HG03354 (cell line): Measurements from ENCODE around the gene ZNF700.
A peak's percentile ranks its signal among the peaks of the same experiment; 100 is the strongest.
"Not testable (repeated sequence)": the region's sequence is repeated elsewhere in the genome, so short reads cannot be mapped to it uniquely, and the experiment has no call there.

Source experiments
- ATAC-seq: cut with Tn5 transposase; IDR thresholded peaks from one replicate; pipeline ENCODE4 v1.9.1; 2021; ENCODE audit warnings: mild to moderate bottlenecking; ENCODE audit not compliant: unreplicated experiment, poor library complexity, severe bottlenecking

ZNF700 gene

DNA sequence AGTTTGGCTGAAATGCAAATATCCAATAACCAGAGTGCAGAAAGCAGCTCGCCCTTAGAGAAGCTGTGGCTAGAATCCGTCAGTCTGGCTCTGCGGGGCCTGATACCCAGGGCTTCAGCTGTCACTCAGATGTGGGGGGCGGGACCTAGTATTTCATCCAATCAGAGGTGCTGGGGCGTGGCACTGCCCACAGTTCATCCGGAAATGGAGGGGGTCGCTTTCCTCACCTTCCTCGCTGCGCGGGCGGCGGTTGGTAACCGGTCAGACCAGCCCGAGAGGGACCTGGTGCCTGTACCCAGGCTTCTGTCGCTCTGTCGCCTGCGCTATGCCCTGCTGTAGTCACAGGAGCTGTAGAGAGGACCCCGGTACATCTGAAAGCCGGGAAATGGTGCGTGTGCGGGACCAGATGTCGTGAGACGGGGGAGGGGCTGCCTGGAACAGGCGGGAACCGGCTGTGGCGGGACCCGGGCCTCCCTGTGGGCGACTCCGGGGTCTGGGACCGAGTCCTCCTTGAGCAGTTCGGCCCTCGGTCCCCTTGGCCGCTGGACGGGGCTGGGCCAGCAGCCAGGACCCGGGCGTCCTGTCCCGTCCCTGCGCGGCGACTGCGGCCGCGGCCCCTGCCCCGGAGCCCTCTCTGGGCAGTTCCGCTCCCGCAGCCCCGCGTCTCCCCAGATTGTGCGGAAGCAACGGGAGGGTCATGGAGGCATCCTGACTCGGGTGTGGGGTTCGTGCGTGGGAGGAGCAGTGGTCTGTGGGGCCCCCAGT lies at the start of gene ZNF700:
ZNF700 (plus strand) TSS at position 222 of the 765 bp plus-strand sequence; CDS start at position 326, 104 bp downstream.
- ATAC-seq = peak; percentile 87

DNA sequence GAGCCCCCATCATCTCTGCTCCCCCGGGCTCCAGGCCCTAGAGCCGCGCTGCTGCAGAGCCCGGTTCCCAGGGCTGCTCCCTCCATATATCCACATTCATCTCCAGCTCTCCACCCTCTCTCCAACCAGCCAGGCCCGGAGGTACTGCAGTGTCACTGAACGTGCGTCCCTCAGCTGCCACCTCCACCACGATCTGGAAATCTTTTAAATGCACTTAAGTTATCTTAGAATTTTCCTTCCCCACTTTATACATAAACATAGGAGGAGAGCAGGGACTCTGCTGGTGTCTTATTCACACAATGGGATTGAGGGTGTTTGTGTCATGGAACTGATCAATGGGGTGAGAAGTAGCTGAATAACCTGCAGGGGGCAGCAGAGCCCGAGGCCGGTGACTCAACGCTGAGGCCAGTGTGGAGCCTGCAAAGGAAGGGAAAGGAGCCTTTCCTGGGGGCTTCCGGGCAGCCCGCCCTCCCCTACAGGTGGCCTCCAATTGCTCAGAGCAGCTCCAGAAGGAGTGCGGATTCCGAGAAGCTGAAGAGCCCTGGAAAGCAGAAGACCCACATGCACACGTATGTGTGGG lies 45.1 kb upstream of the ZNF700 start:
- ATAC-seq = not testable (repeated sequence)

DNA sequence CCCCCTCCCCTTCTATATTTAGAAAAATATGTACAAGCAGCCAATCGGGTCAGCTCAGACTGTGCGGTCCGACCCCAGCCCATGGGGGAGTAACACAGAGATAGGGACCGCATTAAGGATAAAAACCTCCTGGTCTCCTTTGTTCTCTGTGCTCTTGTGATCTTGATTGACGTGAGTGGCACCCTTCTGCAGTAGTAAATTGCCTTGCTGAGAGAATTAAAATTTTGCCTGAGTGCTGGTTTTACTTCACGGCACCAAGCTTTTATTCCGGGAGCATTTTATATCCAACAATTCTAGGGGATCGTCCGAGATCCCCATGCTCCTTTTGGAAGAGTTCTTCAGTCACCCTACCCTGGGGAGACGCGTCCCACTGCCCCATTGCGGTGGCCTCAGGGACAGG lies 44.3 kb upstream of the ZNF700 start:
- no peak for ATAC-seq

GRCh38 chr19:11881151-11881800 lies 43.6 kb upstream of the ZNF700 start:
- ATAC-seq = no peak

GRCh38 chr19:11882606-11883005 lies 42.3 kb upstream of the ZNF700 start:
- ATAC-seq = no peak

DNA sequence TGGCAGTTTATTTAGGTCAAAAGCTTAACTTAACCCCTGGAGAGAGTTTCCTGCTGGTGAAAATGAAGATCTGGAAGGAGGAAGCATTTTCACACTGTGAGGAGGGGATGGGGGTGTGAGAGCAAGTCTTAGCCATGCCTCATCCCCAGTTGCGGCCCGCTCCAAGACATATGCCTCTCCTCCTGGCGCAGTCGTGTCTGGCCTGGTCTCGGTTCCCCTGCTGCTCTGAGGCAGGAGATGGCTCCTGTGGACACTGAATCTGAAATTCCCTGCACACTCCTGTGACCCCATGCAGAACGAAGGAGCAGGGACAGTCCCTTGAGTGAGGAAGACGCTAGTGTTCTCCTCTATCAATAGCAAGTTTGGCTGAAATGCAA lies 37.7 kb upstream of the ZNF700 start:
- ATAC-seq = no peak

- no peak for ATAC-seq
Measured at GRCh38 chr19:11887611-11888531, 37.0 kb upstream of the ZNF700 start, which contains the start of gene ZNF69. Gene ZNF69 (plus strand): TSS chr19:11887782. CDS start chr19:11887924, 142 bp downstream.

- not testable (repeated sequence) for ATAC-seq
Measured at GRCh38 chr19:11889901-11890300, 35.0 kb upstream of the ZNF700 start.

GRCh38 chr19:11890634-11891033 lies 34.3 kb upstream of the ZNF700 start:
- ATAC-seq = no peak

GRCh38 chr19:11894851-11895250 lies 30.1 kb upstream of the ZNF700 start:
- no peak for ATAC-seq

GRCh38 chr19:11902228-11902627 lies 22.7 kb upstream of the ZNF700 start:
- ATAC-seq = no peak

GRCh38 chr19:11905928-11906327 lies 19.0 kb upstream of the ZNF700 start:
- no peak for ATAC-seq

DNA sequence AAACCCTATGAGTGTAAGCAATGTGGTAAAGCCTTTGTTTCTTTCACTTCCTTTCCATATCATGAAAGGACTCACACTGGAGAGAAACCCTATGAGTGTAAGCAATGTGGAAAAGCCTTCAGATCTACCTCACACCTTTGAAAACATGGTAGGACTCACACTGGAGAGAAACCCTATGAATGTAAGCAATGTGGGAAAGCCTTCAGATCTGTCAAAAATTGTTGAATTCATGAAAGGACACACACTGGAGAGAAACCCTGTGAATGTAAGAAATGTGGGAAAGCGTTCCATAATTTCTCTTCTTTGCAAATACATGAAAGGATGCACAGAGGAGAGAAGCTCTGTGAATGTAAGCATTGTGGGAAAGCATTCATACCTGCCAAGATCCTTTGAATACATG lies 13.0 kb upstream of the ZNF700 start:
- not testable (repeated sequence) for ATAC-seq

- not testable (repeated sequence) for ATAC-seq
Measured at GRCh38 chr19:11914417-11915051, 10.4 kb upstream of the ZNF700 start.

- no peak for ATAC-seq
Measured at GRCh38 chr19:11921852-11922495, 2.9 kb upstream of the ZNF700 start.

- ATAC-seq = not testable (repeated sequence)
Measured at GRCh38 chr19:11925651-11926187, 812 bp downstream of the ZNF700 start.

DNA sequence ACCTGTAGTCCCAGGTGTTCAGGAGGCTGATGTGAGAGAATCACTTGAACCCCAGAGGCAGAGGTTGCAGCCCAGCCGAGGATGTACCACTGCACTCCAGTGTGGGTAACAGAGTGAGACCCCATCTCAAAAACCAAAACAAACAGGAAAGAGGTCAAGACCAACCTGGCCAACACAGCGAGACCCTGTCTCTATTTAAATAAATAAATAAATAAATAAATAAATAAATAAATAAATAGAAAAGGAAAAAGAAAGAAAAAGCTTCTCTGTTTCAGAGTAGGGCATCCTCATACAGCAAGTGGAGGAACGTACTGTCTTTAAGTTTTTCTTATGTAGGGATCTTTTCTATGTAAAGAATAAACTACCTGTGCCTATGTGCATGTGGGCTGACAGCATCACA lies 2.3 kb downstream of the ZNF700 start:
- no peak for ATAC-seq

GRCh38 chr19:11931051-11931450 lies 6.1 kb downstream of the ZNF700 start:
- ATAC-seq = no peak

DNA sequence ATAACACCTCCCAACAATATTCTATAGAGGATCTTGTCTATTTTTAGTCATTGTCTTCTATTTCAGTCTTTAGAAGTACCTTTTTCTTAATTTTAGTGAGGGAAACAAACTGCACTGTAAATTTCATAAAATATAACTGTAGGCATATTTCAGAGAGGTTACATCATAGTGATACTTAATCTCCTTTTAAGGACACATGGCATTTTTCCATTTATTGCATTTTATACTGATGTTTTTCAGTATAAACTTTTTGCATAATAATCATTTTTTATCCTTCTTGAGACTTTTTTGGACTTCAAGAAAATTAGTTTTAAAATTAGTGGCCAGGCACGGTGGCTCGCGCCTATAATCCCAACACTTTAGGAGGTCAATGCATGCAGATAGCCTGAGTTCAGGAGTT lies 6.6 kb downstream of the ZNF700 start:
- no peak for ATAC-seq
